KMS-11 (cell line): ENCODE data around the gene SND1.

Experiments used
- H2AFZ ChIP-seq: fragments of 200-600 bp; sonication (generic); 2 replicates; pipeline ENCODE4 v1.6.1; 2016; ENCODE audit warnings: antibody characterized with exemption, mixed run types, low read depth
- H3K27ac ChIP-seq: fragments of 200-600 bp; sonication (generic); 2 replicates; pipeline ENCODE4 v1.6.1; 2016; ENCODE audit warnings: mild to moderate bottlenecking, mixed run types
- H3K27me3 ChIP-seq: fragments of 200-600 bp; sonication (generic); 2 replicates; pipeline ENCODE4 v1.6.1; 2017; ENCODE audit warnings: mild to moderate bottlenecking, low read depth, mixed run types, moderate library complexity; ENCODE audit not compliant: insufficient read depth
- H3K36me3 ChIP-seq: fragments of 200-600 bp; sonication (generic); 2 replicates; pipeline ENCODE4 v1.6.1; 2017; ENCODE audit warnings: mild to moderate bottlenecking, mixed run types; ENCODE audit not compliant: insufficient read depth
- H3K4me1 ChIP-seq: fragments of 200-600 bp; sonication (generic); 2 replicates; pipeline ENCODE4 v1.6.1; 2016; ENCODE audit warnings: mild to moderate bottlenecking, low read depth, mixed run types; ENCODE audit not compliant: poor library complexity, severe bottlenecking
- H3K4me2 ChIP-seq: fragments of 200-600 bp; sonication (generic); 2 replicates; pipeline ENCODE4 v1.7.0; 2016; ENCODE audit warnings: mild to moderate bottlenecking, mixed run types
- H3K4me3 ChIP-seq: fragments of 200-600 bp; sonication (generic); IDR thresholded peaks from 2 replicates; pipeline ENCODE4 v1.6.1; 2017; ENCODE audit warnings: low read depth, low read length, mixed read lengths; ENCODE audit not compliant: insufficient read depth
- H3K79me2 ChIP-seq: fragments of 200-600 bp; sonication (generic); 2 replicates; pipeline ENCODE4 v1.6.1; 2016; ENCODE audit warnings: low read depth, mixed run types; ENCODE audit not compliant: insufficient read depth
- H3K9ac ChIP-seq: fragments of 200-600 bp; sonication (generic); 2 replicates; pipeline ENCODE4 v1.6.1; 2016; ENCODE audit warnings: mild to moderate bottlenecking, mixed run types
- H4K20me1 ChIP-seq: fragments of 200-600 bp; sonication (generic); 2 replicates; pipeline ENCODE4 v1.6.1; 2016; ENCODE audit warnings: mild to moderate bottlenecking, mixed run types; ENCODE audit not compliant: insufficient read depth
- CTCF ChIP-seq: fragments of 200-600 bp; sonication (generic); conservative IDR thresholded peaks from 2 replicates; pipeline ENCODE4 v1.6.1; 2017; ENCODE audit warnings: low read depth, mild to moderate bottlenecking, antibody characterized with exemption, low read length, moderate library complexity, mixed read lengths

The SND1 gene

GRCh38 chr7:127895814-127896280 is 243.9 kb downstream of the SND1 start:
- Histone ChIP-seq H3K27me3 (no peaks in the 10 kb centered on the region), H4K20me1 (peaks cover 13% of the 10 kb centered on the region), H3K9ac (no peak overlapping the region), H3K4me3 (no peak overlapping the region), H2AFZ (no peak overlapping the region), H3K27ac (no peak overlapping the region), H3K79me2 (peaks cover 4% of the 10 kb centered on the region; the same call in 1 of the 2 replicates), H3K4me1 (peaks cover 14% of the 10 kb centered on the region), H3K36me3 (no peaks in the 10 kb centered on the region; the same call in 1 of the 2 replicates), H3K4me2 (no peak overlapping the region)
- no peak for TF ChIP-seq CTCF

GRCh38 chr7:127896659-127897058 is 244.7 kb downstream of the SND1 start:
- H3K27ac ChIP-seq = no peak overlapping the region
- no peaks in the 10 kb centered on the region; the same call in 1 of the 2 replicates for H3K36me3 ChIP-seq
- peaks cover 21% of the 10 kb centered on the region for H4K20me1 ChIP-seq
- H3K4me3 ChIP-seq = no peak overlapping the region
- H3K9ac ChIP-seq = no peak overlapping the region
- H3K4me1 ChIP-seq = peaks cover 22% of the 10 kb centered on the region
- no peak overlapping the region for H3K4me2 ChIP-seq
- no peaks in the 10 kb centered on the region for H3K27me3 ChIP-seq
- no peak overlapping the region for H2AFZ ChIP-seq
- no peak for TF ChIP-seq CTCF
- peaks cover 6% of the 10 kb centered on the region; the same call in 1 of the 2 replicates for H3K79me2 ChIP-seq

- no peak overlapping the region for H2AFZ ChIP-seq
- TF ChIP-seq CTCF = no peak
- H3K4me1 ChIP-seq = peaks cover 31% of the 10 kb centered on the region
- peaks cover 15% of the 10 kb centered on the region; the same call in 1 of the 2 replicates for H3K79me2 ChIP-seq
- H3K27ac ChIP-seq = no peak overlapping the region
- peaks cover 26% of the 10 kb centered on the region for H4K20me1 ChIP-seq
- no peak overlapping the region for H3K4me2 ChIP-seq
- no peaks in the 10 kb centered on the region for H3K27me3 ChIP-seq
- no peak overlapping the region for H3K4me3 ChIP-seq
- H3K9ac ChIP-seq = no peak overlapping the region
- H3K36me3 ChIP-seq = no peaks in the 10 kb centered on the region; the same call in 1 of the 2 replicates
These were observed 245.9 kb downstream of the SND1 start for GRCh38 chr7:127897704-127898454.

- H3K4me1 ChIP-seq = peaks cover 31% of the 10 kb centered on the region
- H3K79me2 ChIP-seq = peaks cover 15% of the 10 kb centered on the region; the same call in 1 of the 2 replicates
These were observed 247.4 kb downstream of the SND1 start for GRCh38 chr7:127899411-127899810.

More at GRCh38 chr7:127899411-127899810, 247.4 kb downstream of the SND1 start:
- H3K4me2 ChIP-seq = no peak overlapping the region
- no peak for TF ChIP-seq CTCF
- no peak overlapping the region for H3K9ac ChIP-seq
- no peak overlapping the region for H3K4me3 ChIP-seq
- H3K36me3 ChIP-seq = no peaks in the 10 kb centered on the region; the same call in 1 of the 2 replicates
- H4K20me1 ChIP-seq = peaks cover 26% of the 10 kb centered on the region
- no peak overlapping the region for H2AFZ ChIP-seq
- no peaks in the 10 kb centered on the region for H3K27me3 ChIP-seq
- no peak overlapping the region for H3K27ac ChIP-seq
